NCI-H1417 treated with DMSO at 0.1 percent for 48 hours (cell line): Measurements from ENCODE around the gene CMPK1.

ENCODE experiments used
- DNase-seq: peaks from one replicate; lab custom pipeline; 2025; lab: John Stamatoyannopoulos, UW

CMPK1 gene

GRCh38 chr1:47396671-47397196, 63.1 kb downstream of the CMPK1 start:
- no peak for DNase-seq

GRCh38 chr1:47399138-47399845, 65.7 kb downstream of the CMPK1 start:
- no peak for DNase-seq

- no peak for DNase-seq
Observed at GRCh38 chr1:47399846-47400155, 66.2 kb downstream of the CMPK1 start.

GRCh38 chr1:47401761-47402160, 68.2 kb downstream of the CMPK1 start:
- no peak for DNase-seq

GRCh38 chr1:47402591-47402990, 69.0 kb downstream of the CMPK1 start:
- no peak for DNase-seq

GRCh38 chr1:47403321-47403910, 69.8 kb downstream of the CMPK1 start:
- no peak for DNase-seq

- DNase-seq, result no peak
Observed at GRCh38 chr1:47405697-47406096, 72.1 kb downstream of the CMPK1 start.

- no peak for DNase-seq
Observed at GRCh38 chr1:47406966-47407365, 73.4 kb downstream of the CMPK1 start.

- no peak for DNase-seq
Observed at GRCh38 chr1:47407481-47407880, 73.9 kb downstream of the CMPK1 start.

GRCh38 chr1:47409311-47410067, 75.9 kb downstream of the CMPK1 start:
- no peak for DNase-seq

GRCh38 chr1:47410068-47410455, 76.5 kb downstream of the CMPK1 start:
- DNase-seq, result no peak

GRCh38 chr1:47411436-47411835, 77.8 kb downstream of the CMPK1 start:
- DNase-seq, result no peak

- no peak for DNase-seq
Observed at GRCh38 chr1:47412437-47412836, 78.8 kb downstream of the CMPK1 start.

- DNase-seq, result no peak
Observed at GRCh38 chr1:47415728-47416318, 82.2 kb downstream of the CMPK1 start, which contains the start of gene FOXE3. Gene FOXE3 (plus strand): TSS chr1:47416285. CDS start chr1:47416316, 31 bp downstream.

- no peak for DNase-seq
Observed at GRCh38 chr1:47416319-47417169, 83.0 kb downstream of the CMPK1 start.

GRCh38 chr1:47417170-47418044, 83.8 kb downstream of the CMPK1 start:
- no peak for DNase-seq

GRCh38 chr1:47418122-47418521, 84.5 kb downstream of the CMPK1 start:
- no peak for DNase-seq

- no peak for DNase-seq
Observed at GRCh38 chr1:47418681-47419325, 85.2 kb downstream of the CMPK1 start.

- no peak for DNase-seq
Observed at GRCh38 chr1:47420547-47420946, 87.0 kb downstream of the CMPK1 start.

GRCh38 chr1:47423872-47424271, 90.3 kb downstream of the CMPK1 start:
- no peak for DNase-seq
